Caco-2 (cell line): ENCODE measurements around the gene FOCAD. TPM values are rescaled to one million over a fixed set of nuclear protein-coding genes. Genes with fewer than 3 reads are reported as not detected.

Experiments used
- BruUV-seq: library from RNA; stranded (reverse); fragments of 400-500 nt; replicated peaks from 2 replicates; lab custom pipeline; 2021; lab: Mats Ljungman, UMichigan
- CTCF ChIA-PET: fragments of 300-600 bp; sonication (Branson Sonifier 250); formaldehyde crosslinking; loops from one replicate; lab custom pipeline; 2022; ENCODE audit warnings: antibody characterized with exemption; lab: Charles Lee
- POLR2A ChIA-PET: fragments of 300-600 bp; sonication (Branson Sonifier 250); formaldehyde crosslinking; loops from one replicate; lab custom pipeline; 2022; ENCODE audit warnings: antibody characterized with exemption; lab: Charles Lee
- DNase-seq, 2 experiments: peaks; one replicate each; pipeline versions ENCODE4 v3.0.0 to v3.0.0-alpha.2; 2020 to 2022
- H3K27me3 ChIP-seq: replicated peaks from 2 replicates; pipeline ENCODE4 v1.6.0; 2011; ENCODE audit warnings: low read length; ENCODE audit not compliant: control insufficient read depth, insufficient read depth
- H3K36me3 ChIP-seq: 2 replicates; pipeline ENCODE4 v1.5.1; 2011; ENCODE audit warnings: low read length; ENCODE audit not compliant: control insufficient read depth, insufficient read depth
- H3K4me1 ChIP-seq: fragments of 250-450 bp; sonication (Bioruptor Pico); 2 replicates; pipeline ENCODE4 v1.5.1; 2020; ENCODE audit warnings: mild to moderate bottlenecking
- H3K4me3 ChIP-seq: 2 replicates; pipeline ENCODE4 v1.5.1; 2011; ENCODE audit warnings: low read depth, mild to moderate bottlenecking, control low read depth, low read length
- H3K9me3 ChIP-seq: fragments of 250-450 bp; sonication (Bioruptor Pico); 2 replicates; pipeline ENCODE4 v1.5.1; 2020; ENCODE audit warnings: mild to moderate bottlenecking, moderate library complexity
- H3K27ac Mint-ChIP-seq: one replicate; pipeline ENCODE4 v1.8.0; 2022; ENCODE audit warnings: mixed read lengths; ENCODE audit not compliant: unreplicated experiment
- H3K27me3 Mint-ChIP-seq: one replicate; pipeline ENCODE4 v1.8.0; 2022; ENCODE audit warnings: mixed read lengths; ENCODE audit not compliant: insufficient read depth, unreplicated experiment
- H3K36me3 Mint-ChIP-seq: one replicate; pipeline ENCODE4 v1.8.0; 2022; ENCODE audit warnings: mild to moderate bottlenecking, mixed read lengths; ENCODE audit not compliant: insufficient read depth, unreplicated experiment
- H3K4me1 Mint-ChIP-seq: one replicate; pipeline ENCODE4 v1.8.0; 2022; ENCODE audit warnings: low read depth, mixed read lengths; ENCODE audit not compliant: unreplicated experiment
- H3K4me3 Mint-ChIP-seq: one replicate; pipeline ENCODE4 v1.8.0; 2022; ENCODE audit warnings: mild to moderate bottlenecking, moderate library complexity, mixed read lengths; ENCODE audit not compliant: unreplicated experiment
- H3K9me3 Mint-ChIP-seq: one replicate; pipeline ENCODE4 v1.8.0; 2022; ENCODE audit warnings: mixed read lengths; ENCODE audit not compliant: unreplicated experiment
- intact Hi-C: fragments of 100-400 bp; cut with micrococcal nuclease; formaldehyde crosslinking; loops from one replicate; pipeline ENCODE4 v1.10.0; 2022; ENCODE audit not compliant: unreplicated experiment
- total RNA-seq: library from RNA; stranded (reverse); gene quantifications from 2 replicates; pipeline ENCODE4 v1.2.3, GENCODE V29; 2022
- TF ChIP-seq, protein P1 (sequence below), 2 experiments: fragments of 200-600 bp in 1 of 2; IDR thresholded peaks; 1 replicate in 1 of 2; 2 replicates in 1 of 2; pipeline versions ENCODE4 v1.5.1 to v1.8.0; 2011 to 2022; ENCODE audit warnings: antibody characterized with exemption in 1 of 2, control low read depth in 1 of 2, inconsistent platforms in 1 of 2, low read depth in 1 of 2, low read length in 1 of 2, mild to moderate bottlenecking in 1 of 2, moderate library complexity in 1 of 2; ENCODE audit not compliant: insufficient read depth in 1 of 2, severe bottlenecking in 1 of 2, unreplicated experiment in 1 of 2

Gene FOCAD
- total RNA-seq, 1 experiment from 2014 or later, result 20.4 TPM

DNA sequence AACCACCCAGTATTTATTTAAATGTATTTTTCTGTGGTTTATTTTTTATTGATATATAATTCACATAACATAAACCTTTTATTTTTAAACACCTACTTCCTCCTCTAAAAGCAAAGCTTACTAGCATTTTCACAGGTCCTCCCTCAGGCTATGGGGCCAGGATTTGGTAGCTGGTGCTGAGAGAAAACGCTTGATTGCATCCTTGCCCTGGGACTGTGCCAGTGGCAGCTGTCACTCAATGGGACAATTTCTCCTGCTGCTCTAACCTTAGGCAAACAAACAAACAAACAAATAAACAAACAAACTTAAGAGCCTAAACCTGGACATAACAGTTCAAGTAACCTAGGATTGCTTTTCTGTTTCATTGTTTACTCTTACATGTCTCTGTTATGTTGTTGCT lies 102.7 kb downstream of the FOCAD start:
- Mint-ChIP-seq H3K27ac (no peak overlapping the region), H3K4me3 (no peak overlapping the region), H3K36me3 (no peaks in the 10 kb centered on the region), H3K4me1 (peaks cover 12% of the 10 kb centered on the region), H3K9me3 (no peaks in the 10 kb centered on the region), H3K27me3 (no peaks in the 10 kb centered on the region)
- H3K4me3 ChIP-seq, result no peak overlapping the region
- intact Hi-C loops, result loop anchor here (10.0 kb wide), 1 partner anchor 432 kb away; no protein-coding TSS in a partner anchor
- BruUV-seq, result no TSS peak
- no peaks in the 10 kb centered on the region for H3K27me3 ChIP-seq
- TF ChIP-seq, protein P1, sequence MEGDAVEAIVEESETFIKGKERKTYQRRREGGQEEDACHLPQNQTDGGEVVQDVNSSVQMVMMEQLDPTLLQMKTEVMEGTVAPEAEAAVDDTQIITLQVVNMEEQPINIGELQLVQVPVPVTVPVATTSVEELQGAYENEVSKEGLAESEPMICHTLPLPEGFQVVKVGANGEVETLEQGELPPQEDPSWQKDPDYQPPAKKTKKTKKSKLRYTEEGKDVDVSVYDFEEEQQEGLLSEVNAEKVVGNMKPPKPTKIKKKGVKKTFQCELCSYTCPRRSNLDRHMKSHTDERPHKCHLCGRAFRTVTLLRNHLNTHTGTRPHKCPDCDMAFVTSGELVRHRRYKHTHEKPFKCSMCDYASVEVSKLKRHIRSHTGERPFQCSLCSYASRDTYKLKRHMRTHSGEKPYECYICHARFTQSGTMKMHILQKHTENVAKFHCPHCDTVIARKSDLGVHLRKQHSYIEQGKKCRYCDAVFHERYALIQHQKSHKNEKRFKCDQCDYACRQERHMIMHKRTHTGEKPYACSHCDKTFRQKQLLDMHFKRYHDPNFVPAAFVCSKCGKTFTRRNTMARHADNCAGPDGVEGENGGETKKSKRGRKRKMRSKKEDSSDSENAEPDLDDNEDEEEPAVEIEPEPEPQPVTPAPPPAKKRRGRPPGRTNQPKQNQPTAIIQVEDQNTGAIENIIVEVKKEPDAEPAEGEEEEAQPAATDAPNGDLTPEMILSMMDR (IDR thresholded peaks at IDR 0.05; ENCODE audit: insufficient read depth in 1 of 2, low read depth in 1 of 2, low read length in 1 of 2, severe bottlenecking in 1 of 2, unreplicated experiment in 1 of 2), result no peak
- H3K4me1 ChIP-seq, result peaks cover 14% of the 10 kb centered on the region
- no peaks in the 10 kb centered on the region for H3K9me3 ChIP-seq
- H3K36me3 ChIP-seq, result no peaks in the 10 kb centered on the region
- CTCF ChIA-PET, result no interaction called here
- no peak for DNase-seq
- POLR2A ChIA-PET, result no interaction called here

DNA sequence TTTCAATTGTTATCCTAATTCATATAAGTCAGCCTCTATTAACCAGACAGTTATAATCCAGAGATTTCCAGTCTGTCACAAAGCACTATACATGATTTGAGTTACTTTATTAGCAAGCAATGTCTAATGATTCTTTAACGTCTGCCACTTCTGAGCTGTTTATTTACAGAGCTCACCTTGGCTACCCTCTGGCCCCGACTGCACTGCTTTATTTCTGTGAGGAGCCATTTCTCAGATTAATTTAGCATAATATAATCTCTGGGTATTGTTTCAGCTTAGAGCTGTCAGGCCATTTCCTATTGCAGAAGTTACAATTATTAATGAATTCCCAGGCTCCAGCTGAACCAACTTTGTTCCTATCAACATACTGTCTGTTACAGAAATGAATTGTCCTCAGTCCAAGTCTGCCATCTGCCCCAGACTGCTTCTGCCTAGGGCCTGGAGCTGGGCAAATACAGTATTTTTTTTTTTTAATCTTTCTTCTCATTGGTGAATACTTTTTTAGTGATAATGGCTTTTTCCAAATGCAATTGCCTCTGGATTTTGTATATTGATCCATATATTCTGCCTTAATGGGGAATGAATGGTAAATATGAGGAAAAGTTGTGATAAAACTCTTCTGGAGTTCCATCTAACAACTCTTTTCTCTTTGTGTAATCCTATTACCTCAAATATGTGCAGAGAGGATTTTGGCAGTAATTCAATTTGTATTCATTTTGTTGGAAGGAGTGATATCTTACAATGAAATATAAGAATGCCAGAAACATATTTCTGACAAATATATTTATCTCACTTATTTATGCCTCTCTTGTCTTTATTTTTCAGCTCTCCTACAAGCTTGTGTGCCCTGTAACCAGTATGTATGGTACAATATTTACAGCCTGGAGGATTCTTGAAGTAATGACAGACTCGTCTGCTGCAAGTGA lies 104.7 kb downstream of the FOCAD start:
- peaks cover 12% of the 10 kb centered on the region for H3K4me1 Mint-ChIP-seq
- no peaks in the 10 kb centered on the region for H3K36me3 ChIP-seq
- H3K4me3 Mint-ChIP-seq, result no peak overlapping the region
- TF ChIP-seq, protein P1 (IDR thresholded peaks at IDR 0.05; ENCODE audit: insufficient read depth in 1 of 2, low read depth in 1 of 2, low read length in 1 of 2, severe bottlenecking in 1 of 2, unreplicated experiment in 1 of 2), result no peak
- no peaks in the 10 kb centered on the region for H3K36me3 Mint-ChIP-seq
- H3K4me1 ChIP-seq, result peaks cover 14% of the 10 kb centered on the region
- no TSS peak for BruUV-seq
- H3K9me3 Mint-ChIP-seq, result no peaks in the 10 kb centered on the region
- H3K4me3 ChIP-seq, result no peak overlapping the region
- intact Hi-C loops, result loop anchor here (10.0 kb wide), 1 partner anchor 434 kb away; no protein-coding TSS in a partner anchor
- no peaks in the 10 kb centered on the region for H3K27me3 Mint-ChIP-seq
- H3K27me3 ChIP-seq, result no peaks in the 10 kb centered on the region
- ChIA-PET POLR2A (no interaction called here), CTCF (no interaction called here)
- no peak for DNase-seq
- no peaks in the 10 kb centered on the region for H3K9me3 ChIP-seq
- no peak overlapping the region for H3K27ac Mint-ChIP-seq

DNA sequence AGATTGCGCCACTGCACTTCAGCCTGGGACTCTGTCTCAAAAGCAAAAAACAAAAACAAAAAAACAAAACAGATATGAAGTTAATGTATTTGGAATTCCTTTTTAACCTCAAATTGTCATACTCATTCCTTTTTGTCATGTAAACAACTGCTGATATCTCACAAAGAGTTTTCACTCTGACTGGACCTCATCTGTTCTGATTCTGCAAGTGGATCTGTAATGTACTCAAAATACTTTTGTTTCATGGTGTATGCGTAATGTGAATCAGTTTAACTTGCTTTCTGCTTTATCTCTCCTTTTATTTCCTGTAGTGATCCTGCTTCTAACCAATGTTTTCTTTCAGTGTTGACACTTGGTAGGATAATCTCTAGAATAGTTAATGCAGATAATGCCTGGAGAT lies 106.7 kb downstream of the FOCAD start:
- TF ChIP-seq, protein P1 (IDR thresholded peaks at IDR 0.05; ENCODE audit: insufficient read depth in 1 of 2, low read depth in 1 of 2, low read length in 1 of 2, severe bottlenecking in 1 of 2, unreplicated experiment in 1 of 2), result no peak
- H3K36me3 ChIP-seq, result no peaks in the 10 kb centered on the region
- no peaks in the 10 kb centered on the region for H3K4me1 Mint-ChIP-seq
- H3K27ac Mint-ChIP-seq, result no peak overlapping the region
- no peak overlapping the region for H3K4me3 ChIP-seq
- POLR2A ChIA-PET, result no interaction called here
- no peaks in the 10 kb centered on the region for H3K9me3 Mint-ChIP-seq
- intact Hi-C loops, result no loop called here
- DNase-seq, result no peak
- H3K9me3 ChIP-seq, result no peaks in the 10 kb centered on the region
- peaks cover 14% of the 10 kb centered on the region for H3K4me1 ChIP-seq
- H3K36me3 Mint-ChIP-seq, result no peaks in the 10 kb centered on the region
- CTCF ChIA-PET, result no interaction called here
- H3K27me3 Mint-ChIP-seq, result no peaks in the 10 kb centered on the region
- no TSS peak for BruUV-seq
- no peaks in the 10 kb centered on the region for H3K27me3 ChIP-seq
- no peak overlapping the region for H3K4me3 Mint-ChIP-seq
